GM13976 (cell line): ENCODE measurements around the gene SLC35D3.
"Not testable (repeated sequence)": the region's sequence is repeated elsewhere in the genome, so short reads cannot be mapped to it uniquely, and the experiment has no call there.

Experiments used
- DNase-seq: peaks from one replicate; pipeline ENCODE4 v3.0.0; 2012; ENCODE audit warnings: low spot score
- CTCF ChIP-seq: IDR thresholded peaks from 2 replicates; pipeline ENCODE4 v1.5.1; 2012; ENCODE audit warnings: borderline replicate concordance, mild to moderate bottlenecking; ENCODE audit not compliant: insufficient read depth; ENCODE audit errors: extremely low read depth, missing control alignments, control extremely low read depth
- in situ Hi-C: fragments of 300-500 bp; cut with MboI; formaldehyde crosslinking; loops from one replicate; pipeline ENCODE4 v1.12.0; 2022; ENCODE audit warnings: low sequenced_read_pairs, mixed read lengths, inconsistent platforms; ENCODE audit not compliant: unreplicated experiment

Gene SLC35D3

GRCh38 chr6:136901212-136901784, 20.8 kb upstream of the SLC35D3 start:
- TF ChIP-seq CTCF: no peak
- DNase-seq: no peak
- in situ Hi-C loops: no loop called here

GRCh38 chr6:136904477-136904876, 17.6 kb upstream of the SLC35D3 start:
- DNase-seq, in situ Hi-C loops: not testable (repeated sequence)

GRCh38 chr6:136914947-136915346, 7.2 kb upstream of the SLC35D3 start:
- no peak for DNase-seq
- in situ Hi-C loops: no loop called here
- TF ChIP-seq CTCF: no peak

GRCh38 chr6:136918706-136919105, 3.4 kb upstream of the SLC35D3 start:
- no peak for DNase-seq
- in situ Hi-C loops: no loop called here
- TF ChIP-seq CTCF: no peak

- in situ Hi-C loops: no loop called here
- no peak for TF ChIP-seq CTCF
- DNase-seq: no peak
These were observed 1.9 kb upstream of the SLC35D3 start for GRCh38 chr6:136920216-136920615.

- TF ChIP-seq CTCF: no peak
- in situ Hi-C loops: no loop called here
- DNase-seq: peak; percentile 44
These were observed 1.3 kb upstream of the SLC35D3 start for GRCh38 chr6:136920671-136921380.

- in situ Hi-C loops: no loop called here
- no peak for TF ChIP-seq CTCF
- DNase-seq: peak; percentile 61
These were observed 643 bp upstream of the SLC35D3 start for GRCh38 chr6:136921381-136921935.
